ENCODE data around the gene FMOD. TPM values are rescaled to one million over a fixed set of nuclear protein-coding genes. Genes with fewer than 3 reads are reported as not detected.

FMOD gene
- total RNA-seq, 3 donors from 2014 or later (not counting 1 experiment from before 2014, with no cell fraction given): not detected

- 58% methylated on average over 2 of the region's 2 CpGs for WGBS (ENCODE audit: insufficient coverage)
- Histone ChIP-seq H3K27ac (ENCODE audit: low read length) (no peak overlapping the region), H3K9me3 (ENCODE audit: control insufficient read depth, insufficient read depth, low read length) (no peaks in the 10 kb centered on the region), H3K27me3 (ENCODE audit: control insufficient read depth, insufficient read depth, low read length) (no peaks in the 10 kb centered on the region), H3K36me3 (ENCODE audit: control insufficient read depth, insufficient read depth, low read length) (no peaks in the 10 kb centered on the region), H3K4me1 (ENCODE audit: control insufficient read depth, insufficient read depth, low read length) (no peaks in the 10 kb centered on the region), H3K4me3 (ENCODE audit: low read length) (no peak overlapping the region)
- Mint-ChIP-seq H3K4me1 (no peaks in the 10 kb centered on the region), H3K27me3 (ENCODE audit: low read depth in 2 of 2) (peaks cover 25 to 42% of the 10 kb centered on the region in 2 donors), H3K36me3 (no peaks in the 10 kb centered on the region), H3K27ac (no peak overlapping the region), H3K9me3 (no peaks in the 10 kb centered on the region), H3K4me3 (no peak overlapping the region)
- no peak for TF ChIP-seq CTCF (IDR thresholded peaks at IDR 0.05)
- intact Hi-C loops (cut with micrococcal nuclease): no loop called here
- ATAC-seq (no peak), DNase-seq (no peak)
These were observed 30.3 kb upstream of the FMOD start for GRCh38 chr1:203381151-203381751.

GRCh38 chr1:203380420-203381150 lies 29.7 kb upstream of the FMOD start:
- Histone ChIP-seq H3K36me3 (ENCODE audit: control insufficient read depth, insufficient read depth, low read length) (no peaks in the 10 kb centered on the region), H3K9me3 (ENCODE audit: control insufficient read depth, insufficient read depth, low read length) (no peaks in the 10 kb centered on the region), H3K27me3 (ENCODE audit: control insufficient read depth, insufficient read depth, low read length) (no peaks in the 10 kb centered on the region), H3K4me1 (ENCODE audit: control insufficient read depth, insufficient read depth, low read length) (no peaks in the 10 kb centered on the region), H3K27ac (ENCODE audit: low read length) (no peak overlapping the region), H3K4me3 (ENCODE audit: low read length) (no peak overlapping the region)
- Mint-ChIP-seq H3K9me3 (no peaks in the 10 kb centered on the region), H3K4me1 (no peaks in the 10 kb centered on the region), H3K27ac (no peak overlapping the region), H3K27me3 (ENCODE audit: low read depth in 2 of 2) (peaks cover 24 to 42% of the 10 kb centered on the region in 2 donors), H3K4me3 (no peak overlapping the region), H3K36me3 (no peaks in the 10 kb centered on the region)
- DNase-seq: no peak
- no peak for ATAC-seq
- 68% methylated on average over 4 of the region's 4 CpGs for WGBS (ENCODE audit: insufficient coverage)
- no peak for TF ChIP-seq CTCF (IDR thresholded peaks at IDR 0.05)
- intact Hi-C loops (cut with micrococcal nuclease): no loop called here

GRCh38 chr1:203379825-203380224 lies 28.9 kb upstream of the FMOD start:
- ATAC-seq: no peak
- no peaks in the 10 kb centered on the region for H3K36me3 Mint-ChIP-seq
- Histone ChIP-seq H3K9me3 (ENCODE audit: control insufficient read depth, insufficient read depth, low read length) (no peaks in the 10 kb centered on the region), H3K27ac (ENCODE audit: low read length) (no peak overlapping the region), H3K4me3 (ENCODE audit: low read length) (no peak overlapping the region), H3K36me3 (ENCODE audit: control insufficient read depth, insufficient read depth, low read length) (no peaks in the 10 kb centered on the region), H3K4me1 (ENCODE audit: control insufficient read depth, insufficient read depth, low read length) (no peaks in the 10 kb centered on the region), H3K27me3 (ENCODE audit: control insufficient read depth, insufficient read depth, low read length) (no peaks in the 10 kb centered on the region)
- no peak overlapping the region for H3K4me3 Mint-ChIP-seq
- TF ChIP-seq CTCF (IDR thresholded peaks at IDR 0.05): no peak
- no peak for DNase-seq
- intact Hi-C loops (cut with micrococcal nuclease): no loop called here
- WGBS (ENCODE audit: insufficient coverage): 78% methylated on average over 1 of the region's 1 CpG
- no peaks in the 10 kb centered on the region for H3K4me1 Mint-ChIP-seq
- no peak overlapping the region for H3K27ac Mint-ChIP-seq
- H3K9me3 Mint-ChIP-seq: no peaks in the 10 kb centered on the region
- H3K27me3 Mint-ChIP-seq (ENCODE audit: low read depth in 2 of 2): peaks cover 25 to 42% of the 10 kb centered on the region in 2 donors
